Activated CD4-positive, alpha-beta T cell treated with anti-CD3 and anti-CD28 coated beads, Interleukin-2, Interleukin-6, amounts not matched to agents 100 ng/mL and 50 ng/mL, durations not matched to agents 16 hours and 8 hours (primary cell): ENCODE measurements around the gene UGT1A8.
"Not testable (repeated sequence)": the region's sequence is repeated elsewhere in the genome, so short reads cannot be mapped to it uniquely, and the experiment has no call there.

Experiments used
- DNase-seq: peaks from one replicate; pipeline ENCODE4 v3.0.0-alpha.2; 2020

Gene UGT1A8

GRCh38 chr2:233646033-233646432 is 28.6 kb downstream of the UGT1A8 start:
- DNase-seq: not testable (repeated sequence)

DNA sequence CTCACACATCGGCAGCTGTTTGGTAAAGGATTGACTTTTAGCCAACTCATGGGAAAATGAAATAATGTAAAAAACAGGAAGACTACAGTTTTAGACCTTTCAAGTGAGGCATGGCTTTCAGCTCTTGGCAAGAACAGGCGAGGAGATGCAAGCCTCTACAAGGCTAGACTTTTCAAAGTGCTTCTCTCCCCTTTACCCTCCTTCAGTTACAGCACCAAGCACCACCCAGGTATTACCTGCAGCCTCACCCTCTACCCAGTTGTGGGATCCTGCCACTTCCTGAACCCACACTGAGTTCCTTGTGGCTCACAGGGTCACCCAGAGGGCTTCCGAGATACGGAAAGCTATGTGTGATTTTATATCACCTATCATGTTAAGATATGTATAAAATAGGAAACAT is 33.5 kb downstream of the UGT1A8 start:
- no peak for DNase-seq

DNA sequence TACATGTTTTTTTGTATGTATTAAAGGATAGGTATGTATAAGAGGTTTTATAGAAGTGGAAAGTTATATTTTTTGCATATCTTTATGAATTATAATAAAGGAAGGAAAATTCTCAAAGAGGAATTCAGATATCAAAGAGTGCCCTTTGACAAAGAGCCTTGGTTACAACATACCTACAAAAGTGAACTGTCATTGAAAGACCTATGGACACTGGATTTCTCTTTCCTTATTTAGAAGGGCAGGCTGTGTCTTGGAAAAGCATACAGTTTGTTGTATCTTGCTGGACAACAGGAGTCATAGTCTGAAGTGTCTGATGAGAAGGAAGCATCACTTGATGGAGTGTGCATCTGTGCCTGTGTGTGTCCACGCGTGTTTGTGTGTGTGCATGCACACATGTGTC is 34.0 kb downstream of the UGT1A8 start:
- DNase-seq: no peak

- no peak for DNase-seq
Measured at GRCh38 chr2:233654501-233654900, 37.1 kb downstream of the UGT1A8 start.

GRCh38 chr2:233655043-233655442 is 37.6 kb downstream of the UGT1A8 start:
- DNase-seq: no peak

DNA sequence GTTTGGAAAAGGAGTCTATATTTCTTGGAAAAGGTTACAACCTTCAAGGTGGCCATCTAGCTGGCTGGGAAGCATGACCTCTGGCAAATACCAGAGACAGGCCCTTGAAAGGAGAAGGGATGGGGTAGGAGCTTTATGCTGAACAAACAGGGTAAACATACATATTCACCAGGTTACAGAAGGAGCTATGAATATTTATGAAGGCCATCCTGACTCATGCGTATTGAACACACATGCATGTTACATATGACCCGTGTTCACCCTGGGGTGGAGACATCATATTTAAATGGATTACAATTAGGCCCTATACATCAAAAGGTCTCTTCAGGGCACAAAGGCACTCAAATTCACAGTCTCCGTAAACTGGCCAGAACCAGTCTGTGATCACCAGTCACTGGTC is 38.5 kb downstream of the UGT1A8 start:
- DNase-seq: not testable (repeated sequence)

GRCh38 chr2:233656443-233656842 is 39.0 kb downstream of the UGT1A8 start:
- DNase-seq: peak; percentile 21

GRCh38 chr2:233658610-233659009 is 41.2 kb downstream of the UGT1A8 start:
- DNase-seq: no peak

GRCh38 chr2:233663911-233664310 is 46.5 kb downstream of the UGT1A8 start:
- no peak for DNase-seq

GRCh38 chr2:233668605-233669260 is 51.3 kb downstream of the UGT1A8 start:
- no peak for DNase-seq

DNA sequence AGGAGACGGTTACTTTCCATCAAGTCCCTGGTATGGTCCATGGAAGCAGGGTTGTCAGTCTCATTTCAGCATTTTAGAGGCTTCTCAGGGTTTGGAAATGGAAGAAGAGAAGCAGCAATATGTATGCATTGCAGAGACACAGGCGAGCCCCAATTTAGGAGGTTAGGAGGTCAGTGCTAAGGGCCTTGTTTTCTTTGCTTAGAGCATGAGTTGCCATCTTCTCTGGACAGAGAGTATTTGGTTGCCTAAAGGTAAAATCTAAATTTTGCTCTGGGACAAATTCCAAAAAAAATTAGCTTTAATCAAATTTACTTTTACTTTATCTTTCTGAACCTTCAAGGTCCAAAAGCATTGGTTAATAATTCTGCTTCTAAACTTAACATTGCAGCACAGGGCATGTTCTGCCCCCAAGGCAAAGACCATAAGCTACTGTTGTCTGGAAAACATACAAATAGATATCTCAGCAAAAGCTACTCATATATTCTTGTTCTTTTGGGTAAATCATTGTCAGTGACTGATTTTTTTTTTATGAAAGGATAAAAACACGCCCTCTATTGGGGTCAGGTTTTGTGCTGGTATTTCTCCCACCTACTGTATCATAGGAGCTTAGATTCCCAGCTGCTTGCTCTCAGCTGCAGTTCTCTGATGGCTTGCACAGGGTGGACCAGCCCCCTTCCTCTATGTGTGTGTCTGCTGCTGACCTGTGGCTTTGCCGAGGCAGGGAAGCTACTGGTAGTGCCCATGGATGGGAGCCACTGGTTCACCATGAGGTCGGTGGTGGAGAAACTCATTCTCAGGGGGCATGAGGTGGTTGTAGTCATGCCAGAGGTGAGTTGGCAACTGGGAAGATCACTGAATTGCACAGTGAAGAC is 54.1 kb downstream of the UGT1A8 start, which contains the start of gene UGT1A9:
Gene UGT1A9 (plus strand): TSS at position 609 of the 872 bp plus-strand sequence. CDS start 37 bp downstream, at position 646.
- no peak for DNase-seq

DNA sequence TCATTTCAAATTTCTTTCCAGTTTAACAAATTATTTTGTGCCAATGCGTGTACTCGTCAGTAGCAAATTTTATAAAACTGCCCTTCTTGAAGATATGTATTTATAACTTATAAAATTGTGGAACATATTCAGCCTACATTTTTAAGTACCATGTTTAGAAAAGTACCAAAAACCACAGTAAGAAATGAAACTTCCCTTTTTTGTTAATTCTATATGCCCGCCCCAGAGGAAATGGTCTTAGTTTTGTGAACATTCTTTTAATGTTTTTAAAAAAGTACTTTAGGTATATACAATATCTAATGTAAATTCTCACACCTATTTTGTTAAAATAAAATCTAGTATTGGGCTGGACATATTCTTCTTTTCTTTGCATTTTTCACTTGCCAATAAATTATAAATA is 55.5 kb downstream of the UGT1A8 start:
- DNase-seq: no peak

GRCh38 chr2:233673896-233674295 is 56.5 kb downstream of the UGT1A8 start:
- no peak for DNase-seq

- DNase-seq: no peak
Measured at GRCh38 chr2:233674314-233674713, 56.9 kb downstream of the UGT1A8 start.

GRCh38 chr2:233674995-233675394 is 57.6 kb downstream of the UGT1A8 start:
- no peak for DNase-seq

- no peak for DNase-seq
Measured at GRCh38 chr2:233676046-233676445, 58.6 kb downstream of the UGT1A8 start.

DNA sequence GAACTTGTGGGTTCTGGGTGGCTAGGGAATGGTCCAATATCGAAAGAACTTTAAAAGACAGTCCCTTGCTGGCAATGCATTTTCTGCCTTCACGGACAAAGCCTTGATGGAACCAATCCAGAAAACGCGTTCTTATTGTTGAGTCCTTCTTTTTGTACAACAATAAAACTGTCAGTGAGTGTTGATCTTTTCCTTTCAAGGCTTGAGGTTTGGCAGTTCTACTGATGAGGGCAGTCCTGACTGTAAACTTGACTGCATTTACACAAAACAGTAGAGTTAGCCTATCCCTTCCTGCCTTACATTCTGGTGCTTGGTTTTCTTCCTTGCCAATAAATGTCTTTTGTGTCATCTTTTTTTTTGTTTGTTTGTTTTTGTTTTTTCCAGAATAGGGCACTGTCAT is 61.8 kb downstream of the UGT1A8 start:
- no peak for DNase-seq

DNA sequence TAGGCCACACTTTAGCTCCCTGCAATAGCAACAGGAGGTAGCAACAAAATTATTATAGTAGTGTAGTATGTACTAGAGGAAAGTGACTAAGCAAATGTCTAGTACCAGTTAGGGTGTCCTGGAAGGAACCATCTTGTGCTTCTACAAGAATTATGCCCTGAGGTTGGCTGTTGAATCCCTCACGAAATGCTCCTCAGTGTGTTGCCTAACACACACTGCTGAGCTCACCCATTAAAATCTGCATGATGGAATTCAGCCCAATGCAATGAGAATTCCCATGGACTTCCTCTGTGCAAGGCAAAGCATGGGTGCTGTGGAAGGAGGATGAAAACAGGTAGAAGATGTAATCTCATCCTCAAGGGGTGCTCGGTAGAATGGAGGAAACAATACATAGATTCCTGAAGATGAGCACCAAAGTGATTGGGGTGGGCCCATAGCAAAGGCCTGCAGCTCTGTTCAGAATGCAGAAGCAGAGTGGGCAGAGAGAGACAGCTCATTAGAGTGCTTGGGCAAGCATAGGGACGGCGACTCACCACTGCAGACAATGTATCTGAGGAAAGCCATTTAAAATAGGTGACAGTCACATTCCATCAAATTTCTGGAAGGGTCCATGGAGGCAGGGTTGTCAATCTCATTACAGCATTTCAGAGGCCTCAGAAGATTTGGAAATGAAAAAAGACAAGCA is 63.1 kb downstream of the UGT1A8 start:
- DNase-seq: no peak

DNA sequence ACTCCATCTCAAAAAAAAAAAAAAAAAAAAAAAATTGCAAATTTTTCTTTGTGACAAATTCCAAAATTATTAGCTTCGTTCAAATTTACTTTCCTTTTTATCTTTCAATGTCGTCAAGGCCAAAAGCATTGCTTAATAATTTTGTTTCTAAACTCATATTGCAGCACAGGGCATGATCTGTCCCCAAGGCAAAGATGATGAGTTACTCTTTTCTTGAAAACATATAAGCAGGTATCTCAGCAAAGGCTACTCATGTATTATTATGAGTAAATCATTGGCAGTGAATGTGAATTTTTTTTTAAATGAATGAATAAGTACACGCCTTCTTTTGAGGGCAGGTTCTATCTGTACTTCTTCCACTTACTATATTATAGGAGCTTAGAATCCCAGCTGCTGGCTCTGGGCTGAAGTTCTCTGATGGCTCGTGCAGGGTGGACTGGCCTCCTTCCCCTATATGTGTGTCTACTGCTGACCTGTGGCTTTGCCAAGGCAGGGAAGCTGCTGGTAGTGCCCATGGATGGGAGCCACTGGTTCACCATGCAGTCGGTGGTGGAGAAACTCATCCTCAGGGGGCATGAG is 64.2 kb downstream of the UGT1A8 start, which contains the start of gene UGT1A7:
Gene UGT1A7 (plus strand): TSS at position 381 of the 579 bp plus-strand sequence. CDS start 37 bp downstream, at position 418.
- DNase-seq: no peak

DNA sequence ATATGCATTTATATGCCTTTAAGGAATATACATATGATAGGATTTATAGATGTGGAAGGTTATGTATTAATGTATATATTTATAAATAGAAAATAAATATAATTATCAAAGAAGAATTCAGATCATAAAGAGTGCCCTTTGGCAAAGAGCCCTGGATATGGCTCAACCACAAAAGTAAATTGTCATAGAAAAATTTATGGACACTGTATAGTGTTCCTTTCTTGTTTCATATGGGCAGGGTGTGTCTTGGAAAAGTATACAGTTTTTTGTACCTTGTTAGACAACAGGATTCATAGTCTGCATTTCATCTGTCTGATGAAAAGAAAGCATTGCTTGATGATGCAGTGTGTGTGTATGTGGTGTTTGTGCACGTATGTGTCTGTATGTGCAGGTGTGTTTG is 67.2 kb downstream of the UGT1A8 start:
- DNase-seq: no peak

DNA sequence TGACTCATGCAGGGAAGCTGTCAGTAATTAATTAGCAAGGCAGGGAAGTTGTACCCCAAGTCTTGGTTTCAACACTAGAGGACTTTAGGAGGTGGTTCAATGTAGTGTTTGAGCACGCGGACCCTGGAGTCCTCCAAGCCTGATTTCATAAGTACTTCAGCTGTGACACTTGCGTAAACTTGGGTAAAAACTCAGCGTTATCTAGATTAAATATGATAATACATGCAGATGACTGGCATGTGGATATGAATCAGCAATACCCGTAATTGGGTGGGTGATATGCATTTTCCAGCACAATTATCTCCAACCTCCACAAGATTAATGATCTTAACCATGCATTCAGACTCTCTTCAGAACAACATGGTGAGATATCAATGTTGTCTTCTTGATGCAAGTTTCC is 69.5 kb downstream of the UGT1A8 start:
- no peak for DNase-seq

- DNase-seq: no peak
Measured at GRCh38 chr2:233688341-233688740, 70.9 kb downstream of the UGT1A8 start.

DNA sequence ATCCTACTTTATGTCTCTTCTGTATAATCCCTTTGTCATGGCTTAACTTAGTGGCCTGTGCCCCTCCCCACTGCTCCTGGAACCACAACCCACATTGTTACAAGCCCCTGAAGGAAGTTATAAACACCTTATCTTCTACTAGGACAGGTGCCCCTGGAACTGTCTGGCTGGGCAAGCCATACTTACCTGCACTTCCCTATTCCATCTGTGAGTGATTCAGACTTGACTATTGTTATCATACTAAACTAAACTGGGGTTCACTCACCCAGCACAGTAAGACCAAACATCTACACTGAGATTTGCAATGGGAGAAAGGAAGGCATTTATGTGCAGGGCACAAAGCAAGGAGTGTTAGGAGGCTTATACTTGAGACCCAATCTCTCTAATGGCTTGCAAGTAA is 71.6 kb downstream of the UGT1A8 start:
- no peak for DNase-seq
